ENCODE measurements around the gene MYH15. TPM values are rescaled to one million over a fixed set of nuclear protein-coding genes. Genes with fewer than 3 reads are reported as not detected.

The MYH15 gene
- total and polyA plus RNA-seq, 2 of the 8 experiments (the other 6 are each of a cell fraction or from before 2014, with no cell fraction given) = under 0.01 TPM; not detected in 1

DNA sequence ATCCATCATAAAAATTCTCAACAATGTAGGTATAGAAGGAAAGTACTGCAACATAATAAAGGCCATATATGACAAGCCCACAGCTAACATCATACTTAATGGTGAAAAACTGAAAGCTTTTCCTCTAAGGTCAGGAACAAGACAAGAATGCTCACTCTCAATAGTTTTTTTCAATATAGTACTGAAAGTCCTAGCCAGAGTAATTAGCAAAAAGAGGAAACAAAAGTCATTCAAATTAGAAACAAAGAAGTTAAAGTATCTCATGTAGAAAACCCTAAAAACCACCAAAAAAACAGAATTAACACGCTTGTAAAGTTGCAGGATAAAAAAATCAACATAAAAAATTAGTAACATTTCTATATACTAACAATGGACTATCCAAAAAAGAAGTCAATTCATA is 61.8 kb downstream of the MYH15 start:
- no peak overlapping the region for H2AFZ ChIP-seq (ENCODE audit: low read length)
- no peak overlapping the region for H3K9ac ChIP-seq (replicated peaks in 1 of 4; ENCODE audit: extremely low read depth in 1 of 4, low read depth in 3 of 4, low read length in 3 of 4)
- no peak overlapping the region for H3K56ac ChIP-seq (replicated peaks; ENCODE audit: insufficient read length, low read depth, low read length)
- H2BK15ac ChIP-seq (ENCODE audit: low read length) = no peak overlapping the region
- H4K91ac ChIP-seq (replicated peaks; ENCODE audit: insufficient read length, low read length) = no peak overlapping the region
- H3K23ac ChIP-seq (ENCODE audit: insufficient read length) = no peak overlapping the region
- H3K36me3 ChIP-seq (ENCODE audit: control insufficient read depth in 2 of 4, insufficient read depth in 4 of 4, low read length in 3 of 4) = no peaks in the 10 kb centered on the region
- peaks cover 7 to 10% of the 10 kb centered on the region in 2 experiments; a peak in 3 of 4 replicates for H3K9me3 ChIP-seq (ENCODE audit: insufficient read depth in 2 of 2, low read depth in 1 of 2, low read length in 1 of 2)
- no peak overlapping the region for H4K5ac ChIP-seq (ENCODE audit: insufficient read length, low read depth, low read length)
- no peak overlapping the region for H2BK5ac ChIP-seq (ENCODE audit: low read depth, low read length)
- CTCF ChIA-PET (ENCODE audit: partially characterized antibody) = interaction anchor here (1.1 kb wide), 1 partner anchor 278 kb away, joined by 3 read pairs; no protein-coding TSS in a partner anchor
- H4K8ac ChIP-seq (ENCODE audit: extremely low read depth, insufficient read depth, low read length) = no peak overlapping the region
- 93% methylated on average over 1 of the region's 1 CpG; no CpG with 5 or more reads in 1 of the 2 experiments for WGBS, 2 experiments (ENCODE audit: extremely low coverage in 1 of 2, insufficient coverage in 1 of 2, insufficient read length in 1 of 2, insufficient replicate concordance in 2 of 2, low coverage in 1 of 2, low lambda C conversion rate in 2 of 2, missing lambda C conversion rate in 1 of 2)
- H3K4me3 ChIP-seq (ENCODE audit: extremely low read depth in 1 of 4, insufficient read depth in 2 of 4, low read depth in 3 of 4, low read length in 4 of 4) = no peak overlapping the region
- POLR2A ChIA-PET (ENCODE audit: partially characterized antibody) = no interaction called here
- no peak overlapping the region for H3K18ac ChIP-seq (ENCODE audit: extremely low read depth, low read length)
- no peak overlapping the region for H3K27ac ChIP-seq (ENCODE audit: low read depth, low read length)
- no peak overlapping the region for H2BK20ac ChIP-seq (ENCODE audit: low read length)
- H2BK120ac ChIP-seq (replicated peaks; ENCODE audit: low read depth, low read length) = no peak overlapping the region
- no peak overlapping the region for H3K14ac ChIP-seq (ENCODE audit: insufficient read length)
- no peaks in the 10 kb centered on the region for H3K79me1 ChIP-seq (ENCODE audit: low read depth, low read length)
- no peak overlapping the region for H2BK12ac ChIP-seq (ENCODE audit: low read depth, low read length)
- H2AK5ac ChIP-seq (ENCODE audit: low read depth, low read length) = no peak overlapping the region
- DNase-seq (ENCODE audit: low read depth in 1 of 2, low spot score in 2 of 2) = no peak
- no peaks in the 10 kb centered on the region for H4K20me1 ChIP-seq (replicated peaks in 1 of 2; ENCODE audit: control insufficient read depth in 1 of 2, insufficient read depth in 2 of 2, low read length in 2 of 2)
- H3K23me2 ChIP-seq (ENCODE audit: low read depth, low read length) = no peaks in the 10 kb centered on the region
- H3K4me2 ChIP-seq (ENCODE audit: insufficient read depth in 1 of 2, low read depth in 2 of 2, low read length in 2 of 2) = no peak overlapping the region
- no peaks in the 10 kb centered on the region for H3K4me1 ChIP-seq (replicated peaks in 1 of 4; ENCODE audit: control insufficient read depth in 3 of 4, insufficient read depth in 4 of 4, low read length in 3 of 4)
- H3K79me2 ChIP-seq (ENCODE audit: control insufficient read depth in 1 of 2, insufficient read depth in 2 of 2, low read length in 2 of 2) = no peaks in the 10 kb centered on the region
- FAIRE-seq = no peak
- no peak overlapping the region for H3K4ac ChIP-seq (replicated peaks; ENCODE audit: insufficient read length, low read depth, low read length)
- no peaks in the 10 kb centered on the region for H3K27me3 ChIP-seq (replicated peaks in 1 of 4; ENCODE audit: control insufficient read depth in 3 of 4, extremely low read depth in 1 of 4, insufficient read depth in 3 of 4, low read length in 3 of 4)
- TF ChIP-seq JUN (IDR thresholded peaks at IDR 0.05; ENCODE audit: low read depth, low read length) (no peak), POLR2A (IDR thresholded peaks at IDR 0.05; ENCODE audit: control extremely low read depth in 1 of 2, low read depth in 2 of 2, low read length in 2 of 2) (no peak), TEAD4 (IDR thresholded peaks at IDR 0.05; ENCODE audit: low read depth, low read length) (no peak)
